K562 (cell line): ENCODE measurements around the gene CDK9. TPM values are rescaled to one million over a fixed set of nuclear protein-coding genes. Genes with fewer than 3 reads are reported as not detected.

Source experiments
- ASH1L ChIP-seq: fragments of 450-650 bp; IDR thresholded peaks from 2 replicates; pipeline ENCODE4 v1.6.1; 2018; ENCODE audit warnings: borderline replicate concordance, mild to moderate bottlenecking, low read depth; ENCODE audit not compliant: partially characterized antibody
- ATF7 ChIP-seq: fragments of 450-650 bp; IDR thresholded peaks from 2 replicates; pipeline ENCODE4 v1.7.1; 2014; ENCODE audit warnings: mild to moderate bottlenecking, moderate library complexity
- ELF1 ChIP-seq: fragments of 200-800 bp; sonication (Bioruptor generic); IDR thresholded peaks from 2 replicates; pipeline ENCODE4 v1.6.1; 2016; ENCODE audit warnings: missing genetic modification characterization, missing compliant biosample characterization
- FOXJ3 ChIP-seq: sonication (generic); formaldehyde crosslinking; IDR thresholded peaks from 2 replicates; pipeline ENCODE4 v1.4.0; 2020; ENCODE audit warnings: mild to moderate bottlenecking, missing genetic modification reagents
- FOXP1 ChIP-seq: sonication (generic); formaldehyde crosslinking; IDR thresholded peaks from 2 replicates; pipeline ENCODE4 v1.8.0; 2022; ENCODE audit warnings: mild to moderate bottlenecking, missing genetic modification reagents
- HDGF ChIP-seq: fragments of 450-650 bp; IDR thresholded peaks from 2 replicates; pipeline ENCODE4 v1.6.1; 2016
- HMGN3 ChIP-seq: IDR thresholded peaks from 2 replicates; pipeline ENCODE4 v1.6.1; 2011; ENCODE audit warnings: borderline replicate concordance, low read depth, mild to moderate bottlenecking, mixed read lengths, low read length; ENCODE audit not compliant: insufficient read length; ENCODE audit errors: extremely low read depth
- IRF2 ChIP-seq: sonication (generic); formaldehyde crosslinking; IDR thresholded peaks from 2 replicates; pipeline ENCODE4 v1.8.1; 2022; ENCODE audit warnings: mild to moderate bottlenecking, missing genetic modification reagents
- L3MBTL2 ChIP-seq: fragments of 450-650 bp; IDR thresholded peaks from 2 replicates; pipeline ENCODE4 v1.6.1; 2016; ENCODE audit warnings: mild to moderate bottlenecking, moderate library complexity
- MEF2A ChIP-seq: IDR thresholded peaks from 2 replicates; pipeline ENCODE4 v1.6.1; 2011; ENCODE audit warnings: low read depth, mild to moderate bottlenecking, low read length, moderate library complexity; ENCODE audit not compliant: control insufficient read depth
- NFE2L1 ChIP-seq: fragments of 450-650 bp; IDR thresholded peaks from 2 replicates; pipeline ENCODE4 v1.6.1; 2016; ENCODE audit warnings: missing genetic modification characterization, low read depth, mild to moderate bottlenecking, missing compliant biosample characterization, moderate library complexity, borderline replicate concordance
- SNRNP70 ChIP-seq: fragments of 200-400 bp; formaldehyde crosslinking; optimal IDR thresholded peaks from 2 replicates; pipeline ENCODE3; 2017; ENCODE audit warnings: low read depth, low read length
- SPI1 ChIP-seq: IDR thresholded peaks from 2 replicates; pipeline ENCODE4 v1.6.1; 2011; ENCODE audit warnings: low read depth, low read length, control low read depth, borderline replicate concordance
- ZNF398 ChIP-seq: fragments of 250-450 bp; sonication (Bioruptor Pico); IDR thresholded peaks from 2 replicates; pipeline ENCODE4 v1.8.0; 2021; ENCODE audit warnings: moderate library complexity, mild to moderate bottlenecking, inconsistent platforms
- ZNF561 ChIP-seq: fragments of 450-650 bp; formaldehyde crosslinking; conservative IDR thresholded peaks from 2 replicates; pipeline ENCODE4 v1.4.0; 2020; ENCODE audit warnings: mild to moderate bottlenecking, moderate library complexity
- ZNF583 ChIP-seq: fragments of 250-450 bp; sonication (Bioruptor Pico); IDR thresholded peaks from 2 replicates; pipeline ENCODE4 v1.4.0; 2020
- ZNF592 ChIP-seq: fragments of 450-650 bp; IDR thresholded peaks from 2 replicates; pipeline ENCODE4 v1.6.1; 2017; ENCODE audit warnings: antibody characterized with exemption, mild to moderate bottlenecking
- polyA plus RNA-seq, 8 experiments: library from polyadenylated mRNA; depleted of rRNA in 4 of 8; stranded (reverse) in 5 of 8; unstranded in 3 of 8; fragments of >200 nt; fragmentation: Nextera tagmentation in 2 of 8; fragmentation: Illumina TruSeq in 1 of 8; extraction: Ambion mirVana in 2 of 8; extraction: Trizol in 1 of 8; gene quantifications; 2 replicates each; pipeline versions ENCODE4 v1.2.1 to v1.2.3, GENCODE V29; 2011 to 2014; ENCODE audit warnings: inconsistent platforms in 1 of 8, missing spikeins in 1 of 8
- total RNA-seq, 7 experiments: library from RNA; depleted of rRNA in 6 of 7; stranded (reverse); fragments of >200 nt in 6 of 7; fragmentation: Illumina TruSeq in 2 of 7; extraction: Trizol in 2 of 7; gene quantifications; 2 replicates each; pipeline versions ENCODE4 v1.2.1 to v1.2.3, GENCODE V29; 2011 to 2021; ENCODE audit warnings: low replicate concordance in 1 of 7

CDK9 gene
- total and polyA plus RNA-seq, 9 of the 15 experiments (the other 6 are each of a cell fraction or from before 2014, with no cell fraction given), result 4.2 to 78.6 (median 33.0) TPM

- TF ChIP-seq HMGN3, result peak; percentile 90
- peak; percentile 44; the same call in 1 of the 2 replicates for TF ChIP-seq SPI1
- no peak for TF ChIP-seq ZNF583
- peak; percentile 64 for TF ChIP-seq ATF7
- TF ChIP-seq FOXP1, result no peak
- peak; percentile 92 for TF ChIP-seq L3MBTL2
- TF ChIP-seq NFE2L1 (tag), result no peak
- TF ChIP-seq ZNF561 (CRISPR knock-in tag), result no peak
- no peak for TF ChIP-seq IRF2
- TF ChIP-seq MEF2A, result peak; percentile 43; the same call in 1 of the 2 replicates
- no peak for TF ChIP-seq SNRNP70
- TF ChIP-seq ELF1 (tag), result peak; percentile 70; the same call in 1 of the 2 replicates
- no peak for TF ChIP-seq ASH1L
- TF ChIP-seq FOXJ3 (CRISPR knock-in tag), result no peak
- peak; percentile 75 for TF ChIP-seq ZNF592
- TF ChIP-seq ZNF398 (CRISPR knock-in tag), result no peak
- no peak for TF ChIP-seq HDGF
Measured at GRCh38 chr9:127802576-127803443, 17.0 kb downstream of the CDK9 start, which contains the start of gene FPGS (continued).
